RCC 7860 (cell line): ENCODE measurements around the gene CC2D2A.
"Not testable (repeated sequence)": the region's sequence is repeated elsewhere in the genome, so short reads cannot be mapped to it uniquely, and the experiment has no call there.

Experiments used
- DNase-seq: peaks from one replicate; pipeline ENCODE4 v3.0.0-alpha.2; 2015; ENCODE audit warnings: low spot score
- FAIRE-seq: peaks from 2 replicates; lab custom pipeline; 2012; peaks lifted over from hg19 to GRCh38; lab: Jason Lieb, UNC

CC2D2A gene

DNA sequence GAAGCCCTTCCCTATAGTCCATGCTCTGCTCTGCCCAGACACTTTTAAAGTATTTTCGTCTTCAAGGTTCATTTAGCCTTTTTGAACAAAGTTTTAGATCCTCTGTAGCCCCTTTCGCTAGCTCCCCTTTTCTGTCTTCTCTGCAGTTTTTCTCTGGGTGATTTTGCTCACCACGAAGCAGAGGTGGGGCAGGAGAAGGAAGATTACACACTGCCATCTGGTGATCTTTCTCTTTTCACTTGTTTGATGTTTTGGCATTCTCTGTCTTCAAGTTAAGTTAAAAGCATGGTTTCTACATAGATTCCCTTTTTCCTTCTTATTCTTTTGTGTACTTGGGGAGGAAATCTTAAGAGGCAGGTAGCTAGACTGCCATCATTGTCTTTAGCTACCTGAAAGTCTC is 43.9 kb downstream of the CC2D2A start:
- no peak for DNase-seq
- FAIRE-seq: no peak

DNA sequence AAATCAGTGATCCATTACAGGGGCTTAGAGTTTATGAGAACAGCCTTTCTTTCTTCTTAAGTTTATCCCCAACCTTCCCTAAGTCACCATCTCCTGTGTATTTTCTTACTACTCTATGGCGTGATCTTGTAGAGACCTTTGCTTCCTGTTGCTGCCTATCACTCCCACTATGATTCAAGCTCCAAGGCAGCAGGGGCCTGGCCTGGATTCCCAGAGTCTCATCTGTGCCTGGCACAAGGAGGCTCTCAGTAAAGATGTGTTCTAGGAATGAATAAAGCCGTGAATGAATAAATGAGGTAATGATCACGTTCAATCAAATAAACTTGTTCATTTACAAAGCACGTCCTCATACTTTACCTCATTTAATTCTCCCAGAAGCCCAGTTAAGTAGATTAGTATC is 45.4 kb downstream of the CC2D2A start:
- DNase-seq: no peak
- no peak for FAIRE-seq

DNA sequence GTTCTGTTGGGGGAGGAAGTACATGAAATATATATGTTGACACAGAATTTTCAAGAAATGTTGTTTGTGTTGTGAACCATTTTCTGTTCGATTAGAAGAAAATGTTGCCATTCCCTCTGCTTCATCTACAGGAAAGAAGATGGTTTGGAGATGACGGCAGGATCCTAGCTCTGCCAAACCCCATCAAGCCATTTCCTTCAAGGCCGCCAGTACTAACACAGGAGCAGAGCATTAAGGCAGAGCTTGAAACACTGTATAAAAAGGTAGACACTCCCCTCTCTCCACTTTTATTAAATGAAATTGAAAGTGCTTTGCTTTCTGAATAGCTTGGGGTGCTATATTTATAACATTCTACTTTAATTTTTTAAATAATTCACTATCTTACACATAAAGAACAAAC is 46.8 kb downstream of the CC2D2A start:
- no peak for FAIRE-seq
- DNase-seq: no peak

DNA sequence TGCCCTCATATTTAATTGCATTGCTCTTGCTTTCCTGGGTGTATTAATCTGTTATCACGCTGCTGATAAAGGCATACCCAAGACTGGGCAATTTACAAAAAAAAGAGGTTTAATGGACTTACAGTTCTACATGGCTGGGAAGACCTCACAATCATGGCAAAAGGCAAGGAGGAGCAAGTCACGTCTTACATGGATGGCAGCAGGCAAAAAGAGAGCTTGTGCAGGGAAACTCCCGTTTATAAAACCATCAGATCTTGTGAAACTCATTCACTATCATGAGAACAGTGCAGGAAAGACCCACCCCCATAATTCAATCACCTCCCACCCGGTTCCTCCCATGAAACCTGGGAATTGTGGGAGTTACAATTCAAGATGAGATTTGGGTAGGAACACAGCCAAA is 48.0 kb downstream of the CC2D2A start:
- FAIRE-seq, DNase-seq: not testable (repeated sequence)

DNA sequence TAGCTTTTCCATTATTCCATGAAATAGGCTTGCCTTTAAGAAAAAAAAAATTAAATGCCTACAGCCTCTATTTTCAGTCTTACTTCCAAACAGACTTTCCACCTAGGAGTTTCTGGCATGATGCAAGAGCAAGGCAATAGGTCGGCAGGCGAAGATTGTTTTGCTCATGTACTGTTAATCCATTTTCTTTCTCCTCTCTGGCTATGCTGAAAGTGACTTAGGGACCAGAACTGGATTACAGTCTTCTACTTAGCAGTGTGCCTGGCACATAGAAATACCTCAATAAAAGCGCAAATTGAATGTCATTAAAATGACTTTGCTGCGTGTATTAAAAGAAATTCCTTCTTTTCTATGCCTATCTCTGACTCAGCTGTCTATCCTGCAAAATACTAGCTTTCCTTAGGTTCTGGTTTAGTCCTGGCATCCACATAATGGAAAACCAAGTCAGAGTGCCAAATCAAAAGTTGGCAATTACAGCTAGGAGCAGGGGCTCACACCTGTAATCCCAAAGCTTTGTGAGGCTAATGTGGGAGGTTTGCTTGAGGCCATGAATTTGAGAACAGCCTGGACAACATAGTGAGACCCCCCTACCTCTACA is 51.9 kb downstream of the CC2D2A start:
- no peak for FAIRE-seq
- no peak for DNase-seq

DNA sequence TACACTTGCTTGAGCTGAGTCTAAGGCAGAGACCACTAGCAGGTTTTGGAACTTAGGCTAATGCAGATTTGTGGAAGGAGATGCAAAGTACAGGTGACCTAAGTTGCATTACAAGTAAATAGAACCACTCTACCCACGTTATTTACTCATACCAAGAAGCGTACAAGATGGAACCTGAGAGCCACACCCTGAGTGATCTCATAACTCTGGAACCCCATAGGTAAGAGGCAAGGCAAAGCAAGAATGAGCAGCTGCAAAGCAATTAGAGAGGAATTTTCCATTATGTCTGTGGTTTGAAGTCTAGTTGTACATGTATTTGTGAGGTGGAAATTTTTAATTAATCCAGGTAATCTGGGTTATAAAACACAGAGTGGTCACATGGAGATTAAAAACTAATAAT is 55.4 kb downstream of the CC2D2A start:
- DNase-seq (no peak), FAIRE-seq (no peak)

DNA sequence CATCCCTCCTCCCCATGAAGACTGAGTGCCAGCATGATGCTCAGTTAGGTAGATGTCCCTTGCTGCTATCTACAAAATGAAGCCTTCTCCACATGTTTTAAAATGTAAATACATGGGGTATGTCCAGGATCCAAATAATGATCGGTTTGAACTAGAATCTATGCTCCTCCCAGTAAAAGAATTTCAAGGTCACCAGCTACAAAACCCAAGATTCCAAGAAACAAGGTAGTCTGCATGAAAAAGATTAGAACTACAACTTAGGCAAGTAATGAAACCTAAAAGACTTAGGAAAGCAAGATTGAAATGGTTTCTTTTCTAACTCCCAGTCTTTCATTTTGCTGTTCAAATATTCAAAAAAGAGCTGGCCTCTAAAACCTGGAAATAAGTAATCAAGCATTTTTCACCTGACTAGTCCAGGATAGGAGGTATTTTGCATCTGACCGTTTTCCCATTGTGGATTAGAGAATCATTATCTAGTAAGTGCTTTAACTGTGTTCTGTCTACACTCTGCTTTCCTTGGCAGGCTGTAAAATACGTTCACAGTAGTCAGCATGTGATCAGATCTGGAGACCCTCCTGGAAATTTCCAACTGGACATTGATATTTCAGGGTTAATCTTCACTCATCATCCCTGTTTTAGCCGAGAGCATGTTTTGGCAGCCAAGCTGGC is 57.4 kb downstream of the CC2D2A start:
- FAIRE-seq: no peak
- DNase-seq: no peak

DNA sequence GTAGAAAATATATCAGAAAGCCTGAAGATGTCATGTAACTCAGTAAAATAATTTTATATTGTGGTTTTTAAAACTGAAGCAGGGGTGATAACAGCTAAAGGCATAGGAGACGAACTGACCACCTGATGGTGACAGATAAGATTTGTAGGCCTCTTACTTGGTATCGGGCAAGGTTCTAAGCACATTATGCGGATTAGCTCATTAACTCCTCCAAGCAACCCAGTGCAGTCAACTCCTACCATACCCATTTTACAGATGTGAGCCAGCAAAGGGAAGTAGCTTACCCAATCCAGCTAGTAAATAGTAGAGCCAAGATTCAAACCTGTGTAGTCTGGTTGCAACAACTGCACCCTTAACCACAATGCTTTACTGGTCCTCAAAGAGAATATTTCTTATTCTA is 62.1 kb downstream of the CC2D2A start:
- no peak for FAIRE-seq

DNA sequence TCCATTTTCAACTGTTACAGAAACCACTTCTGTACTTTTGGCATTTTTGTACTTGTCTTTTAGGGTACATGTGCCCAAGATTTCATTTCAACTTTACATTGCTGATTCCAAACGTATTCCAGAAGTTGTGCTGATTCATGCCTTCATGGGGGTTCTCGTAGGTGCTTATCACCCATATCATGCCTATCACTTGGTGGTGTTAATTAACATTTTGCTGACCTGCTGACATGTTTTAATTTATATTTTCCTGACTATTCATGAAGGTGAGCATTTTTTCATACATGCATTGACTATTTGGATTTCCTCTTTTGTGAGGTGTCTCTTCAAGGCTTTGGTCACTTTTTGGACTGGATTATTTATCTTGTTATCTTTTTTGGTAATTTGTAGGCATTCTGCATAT is 64.1 kb downstream of the CC2D2A start:
- FAIRE-seq: no peak
- DNase-seq: no peak

More for the DNA sequence above, 62.1 kb downstream of the CC2D2A start:
- no peak for DNase-seq

DNA sequence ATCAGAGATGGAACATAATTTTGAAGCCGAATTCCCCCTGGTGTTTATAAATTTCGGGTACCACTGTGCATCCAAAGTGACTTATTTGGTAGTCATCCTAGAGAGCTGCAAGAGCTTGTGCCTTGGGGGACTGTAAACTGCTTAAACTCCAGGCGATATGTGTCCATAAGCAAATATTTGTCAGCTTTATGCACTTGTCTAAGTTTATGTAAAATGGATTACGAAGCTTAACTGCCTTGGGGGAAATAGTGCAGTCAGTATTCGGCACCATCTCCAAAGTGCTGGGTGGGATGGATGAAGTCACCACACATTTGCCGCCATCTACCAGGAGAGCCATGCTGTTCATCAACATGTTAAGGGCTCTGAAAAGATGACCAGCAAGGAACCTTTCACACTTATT is 65.9 kb downstream of the CC2D2A start:
- no peak for DNase-seq
- FAIRE-seq: no peak

DNA sequence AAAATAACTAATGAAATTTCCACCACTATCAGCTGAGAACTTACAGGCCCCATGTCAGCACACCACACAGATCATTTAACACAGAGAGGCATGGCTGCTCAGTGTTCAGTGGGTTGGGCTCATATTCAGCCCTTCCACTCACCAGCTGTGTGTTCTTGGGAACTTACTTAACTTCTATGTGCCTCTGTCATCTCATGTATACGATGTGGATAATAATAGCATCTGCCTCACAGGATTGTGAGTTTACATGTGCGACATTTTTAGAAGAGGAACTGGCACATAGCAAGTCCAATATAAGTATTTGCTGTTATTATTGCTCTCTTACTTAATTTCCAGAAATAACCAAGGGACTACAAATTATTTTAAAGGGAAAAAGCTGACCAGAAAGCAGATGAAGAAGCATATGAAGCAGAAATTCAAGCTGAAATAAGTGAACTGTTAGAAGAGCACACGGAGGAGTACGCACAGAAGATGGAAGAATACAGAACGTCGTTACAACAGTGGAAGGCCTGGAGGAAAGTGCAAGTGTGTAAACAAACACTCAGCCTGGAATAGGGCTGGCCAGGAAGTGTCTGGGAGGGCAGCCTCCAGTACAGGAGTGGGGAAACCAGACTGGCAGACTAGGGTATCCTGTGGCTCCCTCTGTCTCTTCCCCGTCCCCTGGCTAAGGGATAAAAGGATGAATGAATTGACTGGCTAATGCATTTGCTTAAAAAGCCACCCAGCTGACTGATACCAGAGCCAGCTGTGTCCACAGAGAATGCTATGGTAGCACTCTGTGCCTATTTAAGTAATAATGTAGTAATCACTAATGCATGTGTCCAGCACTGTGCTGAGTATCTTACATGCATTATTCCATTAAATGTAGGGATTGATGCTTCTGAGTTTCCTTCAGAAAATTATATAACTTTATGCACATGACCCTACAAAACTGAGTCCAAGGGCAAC is 67.1 kb downstream of the CC2D2A start:
- FAIRE-seq: no peak
- DNase-seq: no peak

DNA sequence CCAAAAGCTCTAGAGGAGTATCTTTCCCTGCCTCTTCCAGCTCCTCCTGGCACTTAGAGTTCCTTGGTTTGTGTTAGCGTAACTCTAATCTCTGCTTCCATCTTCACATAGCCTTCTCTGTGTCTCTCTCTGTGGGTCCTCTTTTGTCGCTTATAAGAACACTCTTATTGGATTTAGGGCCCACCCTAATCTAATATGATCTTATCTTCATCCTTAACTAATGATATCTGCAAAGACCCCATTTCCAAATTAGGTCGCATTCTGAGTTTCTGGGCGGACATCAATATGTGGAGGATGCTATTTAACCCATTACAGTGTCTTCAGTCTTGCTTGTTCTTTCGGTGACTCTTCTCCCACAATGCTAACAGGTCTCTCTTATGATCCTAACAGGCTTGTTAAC is 72.3 kb downstream of the CC2D2A start:
- no peak for DNase-seq
- no peak for FAIRE-seq

DNA sequence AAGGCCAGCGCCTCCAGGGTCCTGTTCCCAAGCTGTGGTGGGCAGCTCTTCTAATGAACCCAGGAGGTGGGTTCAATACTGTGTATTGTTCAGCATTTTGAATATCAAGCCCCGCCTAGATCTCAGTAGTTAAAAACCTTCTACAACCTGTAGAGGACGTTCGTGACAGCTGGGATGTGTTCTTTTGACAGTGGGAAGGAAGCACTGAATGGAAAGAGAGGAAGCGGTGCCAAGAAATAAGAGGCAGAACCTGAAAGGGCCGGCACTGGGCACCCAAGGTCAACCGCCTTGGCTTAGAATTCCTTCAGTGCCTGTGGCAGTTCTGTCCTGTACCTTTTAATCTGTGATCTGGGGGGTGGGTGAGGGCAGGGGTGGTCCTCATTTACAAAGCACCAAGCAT is 73.1 kb downstream of the CC2D2A start:
- no peak for DNase-seq
- no peak for FAIRE-seq

DNA sequence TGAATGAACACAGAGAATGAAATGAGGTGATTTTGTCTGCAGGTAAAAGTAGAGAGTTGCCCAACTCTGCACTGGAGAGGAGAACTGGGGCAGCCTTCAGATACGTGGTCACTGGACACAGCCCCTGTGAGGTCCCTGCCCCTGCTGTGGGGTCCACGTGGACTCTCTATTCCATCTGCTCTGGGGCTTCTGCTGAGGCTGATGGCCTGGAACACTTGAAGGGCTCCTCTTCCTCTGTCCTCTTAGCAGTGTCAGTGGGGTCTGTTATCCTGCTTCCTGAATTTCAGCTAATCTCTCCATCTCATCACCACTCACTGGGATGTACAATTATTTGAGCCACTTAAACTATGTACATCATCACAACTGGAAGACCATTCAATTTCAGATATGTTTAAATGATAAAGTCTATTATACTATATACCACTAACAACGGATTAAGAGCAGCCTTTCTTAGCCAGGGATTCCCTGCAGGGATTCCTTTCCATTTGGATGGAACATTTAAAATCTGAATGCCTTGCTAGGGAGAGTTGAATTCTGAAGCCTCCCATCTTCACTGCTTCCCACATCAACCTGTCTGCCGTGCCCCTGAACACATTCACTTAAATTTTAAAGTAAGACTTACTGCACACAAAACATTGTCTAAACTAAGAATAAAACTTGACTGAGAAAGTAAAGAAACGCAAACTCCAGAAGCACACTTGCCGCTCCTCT is 74.0 kb downstream of the CC2D2A start:
- no peak for FAIRE-seq
- DNase-seq: no peak

DNA sequence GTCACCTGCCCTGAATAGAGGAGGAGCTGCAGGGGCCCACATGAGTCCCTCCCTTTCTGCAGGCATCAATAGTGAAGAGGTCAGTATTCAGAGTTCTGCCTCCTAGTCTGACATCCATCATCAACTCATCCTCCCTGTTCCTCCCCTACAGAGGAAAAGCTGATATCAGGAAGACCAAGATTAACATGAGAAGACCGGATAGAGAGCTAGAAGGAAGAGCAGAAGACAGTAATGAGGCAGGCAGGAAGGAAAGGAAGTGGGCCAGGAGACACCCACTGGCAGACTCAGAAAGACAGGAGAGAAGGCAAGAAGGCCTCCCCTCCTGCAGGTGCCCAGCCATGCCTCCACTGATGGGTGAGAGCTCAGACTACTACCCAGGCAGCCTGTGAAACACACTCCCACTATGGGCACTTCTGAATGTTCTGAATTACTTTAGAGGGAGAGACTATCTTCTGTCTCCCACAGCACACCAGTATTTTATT is 74.6 kb downstream of the CC2D2A start:
- DNase-seq (no peak), FAIRE-seq (no peak)

DNA sequence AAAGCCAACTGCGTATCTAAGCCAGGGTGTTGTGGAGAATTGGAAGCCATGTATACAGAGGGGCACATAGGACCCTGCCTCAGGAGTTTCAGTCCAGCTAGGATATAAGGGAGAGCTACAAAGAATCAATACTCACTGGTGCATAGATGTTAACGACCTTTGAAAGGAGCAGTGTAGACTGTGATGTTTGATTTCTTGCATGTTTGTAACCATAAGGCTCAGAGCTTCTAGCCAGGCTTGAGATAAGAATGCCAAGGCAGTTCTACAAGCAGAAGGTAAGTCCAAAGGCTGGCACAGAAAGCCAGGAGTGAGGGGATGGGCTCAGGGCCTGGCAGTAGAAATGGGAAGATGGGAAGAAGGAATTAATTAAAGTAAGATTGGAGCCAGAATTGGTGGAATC is 75.7 kb downstream of the CC2D2A start:
- FAIRE-seq (no peak), DNase-seq (no peak)

DNA sequence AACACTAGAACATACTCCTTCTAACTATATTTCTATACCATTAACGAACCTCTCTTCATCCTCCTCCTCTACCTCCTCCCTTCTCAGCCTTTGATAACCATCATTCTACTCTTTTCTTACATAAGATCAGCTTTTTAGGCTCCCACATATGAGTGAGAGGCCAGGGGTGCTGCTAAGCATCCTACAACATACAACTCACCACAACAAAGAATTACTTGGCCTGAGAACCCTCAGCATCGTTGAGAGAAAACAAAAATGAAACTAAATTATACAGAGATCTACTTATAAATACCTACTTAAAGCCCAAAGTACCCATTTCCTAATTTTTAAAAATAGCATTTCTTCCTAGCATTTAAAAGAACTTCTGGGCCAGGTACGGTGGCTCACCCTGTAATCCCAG is 77.7 kb downstream of the CC2D2A start:
- no peak for DNase-seq
- no peak for FAIRE-seq

DNA sequence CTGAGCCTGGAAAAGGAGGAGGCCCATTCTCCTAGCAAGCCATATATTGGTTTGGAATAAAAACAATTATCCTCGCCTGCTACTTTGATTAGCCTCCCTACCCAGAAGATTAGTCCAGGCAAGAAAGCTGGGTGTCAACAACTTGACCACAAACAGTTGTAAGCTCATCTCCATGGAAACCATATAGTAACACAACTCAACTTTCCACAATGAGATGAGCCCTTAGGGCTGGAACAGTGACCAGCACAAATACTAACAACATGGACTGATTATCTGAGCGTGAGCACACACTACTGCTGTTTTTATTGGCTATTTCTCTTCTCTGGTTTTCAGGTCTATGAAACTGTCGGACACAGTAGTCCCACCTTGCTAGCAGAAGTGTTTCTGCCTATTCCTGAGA is 80.8 kb downstream of the CC2D2A start:
- no peak for DNase-seq
- FAIRE-seq: no peak

DNA sequence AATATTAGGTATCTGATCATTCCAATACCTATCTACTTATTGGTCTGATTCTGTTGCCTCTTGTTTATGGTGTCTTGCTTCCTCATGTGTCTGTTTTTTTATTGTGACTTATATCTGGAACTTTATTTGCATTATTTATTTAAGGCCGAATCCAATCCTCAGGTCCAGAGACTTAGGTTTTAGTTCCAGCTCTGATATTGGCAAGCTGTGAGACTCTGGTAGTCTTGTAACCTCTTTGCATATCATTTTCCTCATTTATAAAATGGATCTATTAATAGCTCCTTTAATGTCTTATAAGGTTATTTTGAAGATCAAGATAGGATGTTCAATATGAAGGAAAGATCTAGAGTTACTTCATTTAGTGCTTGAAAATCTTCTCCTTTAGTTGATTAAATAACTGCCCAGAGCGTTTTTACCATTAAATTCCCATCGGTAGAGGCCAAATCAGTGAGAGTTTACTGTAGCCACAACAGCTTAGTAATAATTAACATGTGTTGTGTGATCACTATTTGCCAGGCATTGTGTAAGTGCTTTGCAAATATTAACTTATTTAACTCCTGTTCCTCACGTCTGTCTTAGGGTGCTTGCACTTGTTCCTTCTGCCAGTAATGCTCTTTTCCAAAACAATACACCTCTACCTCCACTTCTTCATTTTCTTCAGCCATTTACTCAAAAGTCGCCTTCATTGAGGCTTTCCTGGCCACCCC is 82.2 kb downstream of the CC2D2A start:
- FAIRE-seq (peak; percentile 65), DNase-seq (no peak)

DNA sequence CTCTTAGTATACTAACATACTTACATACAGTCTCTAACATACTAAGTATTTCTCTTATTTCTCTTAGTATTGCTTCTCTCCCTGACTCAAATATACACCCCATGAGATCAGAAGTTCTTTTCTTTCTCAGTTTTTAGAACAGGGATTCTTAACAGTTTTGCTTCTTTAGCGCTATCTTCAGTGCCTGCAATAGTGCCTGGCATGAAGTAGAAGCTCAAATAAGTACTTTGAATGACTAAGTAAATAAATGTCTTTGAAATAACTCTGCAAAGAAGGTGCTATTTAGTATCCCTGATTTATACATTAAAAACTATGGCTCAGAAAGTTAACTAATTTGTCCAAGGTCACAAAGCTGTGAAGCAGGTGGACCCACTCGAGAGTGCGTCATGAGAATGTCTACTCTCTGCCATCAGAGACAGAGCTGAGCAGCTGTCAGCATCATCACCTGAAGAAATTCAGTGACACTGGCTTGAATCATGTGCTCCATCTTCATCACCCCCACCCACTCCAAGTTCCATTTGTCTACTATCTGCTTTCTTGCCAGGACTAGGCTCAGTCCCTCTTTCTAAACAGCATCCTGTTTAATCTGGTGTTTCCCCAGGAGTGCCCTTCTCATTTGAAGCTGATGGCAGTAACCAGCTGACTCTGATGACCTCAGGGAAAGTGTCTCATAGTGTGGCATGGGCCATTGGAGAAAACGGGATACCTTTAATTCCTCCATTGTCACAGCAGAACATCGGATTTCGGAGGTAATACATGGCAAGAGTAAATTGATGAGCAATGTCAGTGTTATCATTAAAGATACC is 83.1 kb downstream of the CC2D2A start:
- DNase-seq: no peak
- no peak for FAIRE-seq
